ENCODE results near the gene MYO19. TPM values are rescaled to one million over a fixed set of nuclear protein-coding genes. Genes with fewer than 3 reads are reported as not detected.
"Not testable (repeated sequence)": the region's sequence is repeated elsewhere in the genome, so short reads cannot be mapped to it uniquely, and the experiment has no call there.

MYO19 gene

GRCh38 chr17:36457701-36458100 lies 77.0 kb downstream of the MYO19 start:
- H2BK5ac ChIP-seq (ENCODE audit: low read length); H4K5ac ChIP-seq (ENCODE audit: low read length); H3K56ac ChIP-seq (ENCODE audit: low read length); H3K4ac ChIP-seq (ENCODE audit: low read depth, low read length); H3K4me3 ChIP-seq (ENCODE audit: low read length); H3K4me2 ChIP-seq (ENCODE audit: low read length); H3K18ac ChIP-seq (ENCODE audit: low read length); H3K9ac ChIP-seq (ENCODE audit: low read length); H3K36me3 ChIP-seq (ENCODE audit: control insufficient read depth, insufficient read depth, low read length); H3K4me1 ChIP-seq (ENCODE audit: control insufficient read depth, low read depth, low read length); H3K23ac ChIP-seq (ENCODE audit: low read length); H3K79me1 ChIP-seq (ENCODE audit: low read length); H4K8ac ChIP-seq (ENCODE audit: low read depth, low read length); H2BK120ac ChIP-seq (ENCODE audit: low read depth, low read length); DNase-seq; H3K79me2 ChIP-seq (ENCODE audit: control insufficient read depth, insufficient read depth, low read length); H3K27ac ChIP-seq (ENCODE audit: low read depth, low read length); H3K27me3 ChIP-seq (ENCODE audit: insufficient read depth, low read length, poor library complexity); H2BK15ac ChIP-seq (replicated peaks; ENCODE audit: low read depth); H2AK5ac ChIP-seq (ENCODE audit: low read length): not testable (repeated sequence)
- no CpG with 5 or more reads among the region's 9 CpGs for WGBS (ENCODE audit: extremely low coverage, insufficient coverage, low lambda C conversion rate)

- H3K4me3 ChIP-seq (ENCODE audit: low read length); H3K23ac ChIP-seq (ENCODE audit: low read length); H4K8ac ChIP-seq (ENCODE audit: low read depth, low read length); H3K79me1 ChIP-seq (ENCODE audit: low read length); H2BK5ac ChIP-seq (ENCODE audit: low read length); H3K9ac ChIP-seq (ENCODE audit: low read length); H3K4ac ChIP-seq (ENCODE audit: low read depth, low read length); H3K4me2 ChIP-seq (ENCODE audit: low read length); H3K27ac ChIP-seq (ENCODE audit: low read depth, low read length); H4K5ac ChIP-seq (ENCODE audit: low read length); H2AK5ac ChIP-seq (ENCODE audit: low read length); H2BK120ac ChIP-seq (ENCODE audit: low read depth, low read length); H3K79me2 ChIP-seq (ENCODE audit: control insufficient read depth, insufficient read depth, low read length); H3K36me3 ChIP-seq (ENCODE audit: control insufficient read depth, insufficient read depth, low read length); H3K18ac ChIP-seq (ENCODE audit: low read length); H3K4me1 ChIP-seq (ENCODE audit: control insufficient read depth, low read depth, low read length); H3K27me3 ChIP-seq (ENCODE audit: insufficient read depth, low read length, poor library complexity); H2BK15ac ChIP-seq (replicated peaks; ENCODE audit: low read depth); H3K56ac ChIP-seq (ENCODE audit: low read length); DNase-seq: not testable (repeated sequence)
- WGBS (ENCODE audit: extremely low coverage, insufficient coverage, low lambda C conversion rate), result no CpG with 5 or more reads among the region's 9 CpGs
Measured at GRCh38 chr17:36452888-36453287, 81.8 kb downstream of the MYO19 start.

- not testable (repeated sequence) for H3K4me2 ChIP-seq (ENCODE audit: low read length); H4K8ac ChIP-seq (ENCODE audit: low read depth, low read length); H2BK5ac ChIP-seq (ENCODE audit: low read length); H3K18ac ChIP-seq (ENCODE audit: low read length); H3K79me1 ChIP-seq (ENCODE audit: low read length); H3K79me2 ChIP-seq (ENCODE audit: control insufficient read depth, insufficient read depth, low read length); H3K23ac ChIP-seq (ENCODE audit: low read length); H3K56ac ChIP-seq (ENCODE audit: low read length); H3K4me3 ChIP-seq (ENCODE audit: low read length); H3K4ac ChIP-seq (ENCODE audit: low read depth, low read length); H2AK5ac ChIP-seq (ENCODE audit: low read length); H3K27me3 ChIP-seq (ENCODE audit: insufficient read depth, low read length, poor library complexity); DNase-seq; H4K5ac ChIP-seq (ENCODE audit: low read length); H3K36me3 ChIP-seq (ENCODE audit: control insufficient read depth, insufficient read depth, low read length); H3K27ac ChIP-seq (ENCODE audit: low read depth, low read length); H3K4me1 ChIP-seq (ENCODE audit: control insufficient read depth, low read depth, low read length); H2BK120ac ChIP-seq (ENCODE audit: low read depth, low read length); H2BK15ac ChIP-seq (replicated peaks; ENCODE audit: low read depth); H3K9ac ChIP-seq (ENCODE audit: low read length)
- WGBS (ENCODE audit: extremely low coverage, insufficient coverage, low lambda C conversion rate), result no CpG with 5 or more reads among the region's 15 CpGs
Measured at GRCh38 chr17:36449997-36450396, 84.7 kb downstream of the MYO19 start.

Small RNAs within 50 kb of the gene (small RNA-seq; reads per million reads assigned to genes)
- not detected for gene RNA5SP439 (ENCODE audit: insufficient read depth)

Data from mesendoderm (in vitro differentiated cells).